Activated CD4-positive, CD25-positive, alpha-beta regulatory T cell treated with anti-CD3 and anti-CD28 coated beads, Interleukin-2, amount 50 U/mL, for 72 hours (primary cell): ENCODE data around the gene SLC2A13.

Experiments
- DNase-seq: peaks from one replicate; pipeline ENCODE4 v3.0.0; 2021

SLC2A13 gene

GRCh38 chr12:40105515-40106201 is at the start of gene SLC2A13:
Gene SLC2A13, minus strand, starts transcription at chr12:40106081. Its CDS starts 273 bp downstream, at chr12:40105808.
- DNase-seq, result peak; percentile 80

- DNase-seq, result no peak
Observed at GRCh38 chr12:40154381-40154780, 48.5 kb upstream of the SLC2A13 start.

- DNase-seq, result no peak
Observed at GRCh38 chr12:40153432-40153831, 47.6 kb upstream of the SLC2A13 start.

GRCh38 chr12:40152783-40153383 is 47.0 kb upstream of the SLC2A13 start:
- peak; percentile 41 for DNase-seq

GRCh38 chr12:40149673-40150260 is 43.9 kb upstream of the SLC2A13 start:
- no peak for DNase-seq

- DNase-seq, result no peak
Observed at GRCh38 chr12:40146800-40147797, 41.2 kb upstream of the SLC2A13 start.

- no peak for DNase-seq
Observed at GRCh38 chr12:40145896-40146295, 40.0 kb upstream of the SLC2A13 start.

- no peak for DNase-seq
Observed at GRCh38 chr12:40144023-40144422, 38.1 kb upstream of the SLC2A13 start.

- DNase-seq, result no peak
Observed at GRCh38 chr12:40142001-40142744, 36.3 kb upstream of the SLC2A13 start.

GRCh38 chr12:40138526-40138925 is 32.6 kb upstream of the SLC2A13 start:
- no peak for DNase-seq

- no peak for DNase-seq
Observed at GRCh38 chr12:40137252-40137651, 31.4 kb upstream of the SLC2A13 start.

GRCh38 chr12:40127408-40127807 is 21.5 kb upstream of the SLC2A13 start:
- DNase-seq, result no peak

GRCh38 chr12:40123496-40123895 is 17.6 kb upstream of the SLC2A13 start:
- DNase-seq, result no peak

- no peak for DNase-seq
Observed at GRCh38 chr12:40122842-40123241, 17.0 kb upstream of the SLC2A13 start.

GRCh38 chr12:40117818-40118217 is 11.9 kb upstream of the SLC2A13 start:
- no peak for DNase-seq

- no peak for DNase-seq
Observed at GRCh38 chr12:40110586-40110985, 4.7 kb upstream of the SLC2A13 start.

GRCh38 chr12:40107803-40108620 is 2.1 kb upstream of the SLC2A13 start:
- no peak for DNase-seq

GRCh38 chr12:40107098-40107802 is 1.4 kb upstream of the SLC2A13 start:
- DNase-seq, result peak; percentile 88

GRCh38 chr12:40106655-40107054 is 774 bp upstream of the SLC2A13 start:
- no peak for DNase-seq

- no peak for DNase-seq
Observed at GRCh38 chr12:40106202-40106533, 287 bp upstream of the SLC2A13 start.

GRCh38 chr12:40105265-40105514 is 691 bp downstream of the SLC2A13 start:
- DNase-seq, result no peak
